NCI-H146 treated with DMSO at 0.1 percent for 48 hours (cell line): Measurements from ENCODE around the gene SNED1.

Experiments used
- DNase-seq: peaks from one replicate; lab custom pipeline; 2025; ENCODE audit not compliant: unreplicated experiment; lab: John Stamatoyannopoulos, UW

The SNED1 gene

GRCh38 chr2:241066171-241066892 lies 67.9 kb downstream of the SNED1 start:
- no peak for DNase-seq

GRCh38 chr2:241066893-241067341 lies 68.5 kb downstream of the SNED1 start:
- DNase-seq, result no peak

GRCh38 chr2:241067501-241068135 lies 69.2 kb downstream of the SNED1 start:
- no peak for DNase-seq

GRCh38 chr2:241068136-241068941 lies 69.9 kb downstream of the SNED1 start:
- no peak for DNase-seq

- no peak for DNase-seq
These were observed 70.8 kb downstream of the SNED1 start for GRCh38 chr2:241068942-241069810.

GRCh38 chr2:241069821-241070281 lies 71.4 kb downstream of the SNED1 start:
- DNase-seq, result no peak

GRCh38 chr2:241070361-241070760 lies 71.9 kb downstream of the SNED1 start:
- no peak for DNase-seq

GRCh38 chr2:241070811-241071676 lies 72.6 kb downstream of the SNED1 start:
- DNase-seq, result no peak

- no peak for DNase-seq
These were observed 73.3 kb downstream of the SNED1 start for GRCh38 chr2:241071677-241072111.

GRCh38 chr2:241072151-241072550 lies 73.7 kb downstream of the SNED1 start:
- no peak for DNase-seq

- no peak for DNase-seq
These were observed 74.2 kb downstream of the SNED1 start for GRCh38 chr2:241072553-241073165.

GRCh38 chr2:241073166-241074064 lies 75.0 kb downstream of the SNED1 start:
- DNase-seq, result no peak

GRCh38 chr2:241074065-241074818 lies 75.8 kb downstream of the SNED1 start:
- DNase-seq, result no peak

- DNase-seq, result no peak
These were observed 76.6 kb downstream of the SNED1 start for GRCh38 chr2:241074901-241075540.

- DNase-seq, result no peak
These were observed 82.2 kb downstream of the SNED1 start for GRCh38 chr2:241080405-241081189.

GRCh38 chr2:241081190-241081642 lies 82.8 kb downstream of the SNED1 start:
- no peak for DNase-seq
